ENCODE data around the gene PDE4A.

Gene PDE4A

DNA sequence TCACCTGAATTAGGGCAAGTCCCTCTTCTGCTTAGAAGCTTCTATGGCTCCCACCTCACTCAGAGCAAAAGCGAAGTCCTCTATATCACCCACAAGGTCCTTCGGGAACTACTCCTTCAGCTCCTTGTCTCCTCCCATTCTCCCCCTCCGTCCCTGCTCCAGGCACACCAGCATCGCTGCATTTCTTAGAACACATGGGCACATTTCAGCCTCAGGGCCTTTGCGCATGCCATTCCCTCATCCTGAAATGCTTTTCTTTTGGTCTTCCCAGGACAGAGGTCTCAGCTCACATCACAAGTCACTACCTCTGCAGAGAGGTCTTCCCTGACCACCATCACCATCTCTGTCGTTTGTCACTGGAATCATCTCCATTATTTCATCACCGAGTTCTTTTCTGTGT is 92.9 kb downstream of the PDE4A start:
- Histone ChIP-seq H3K9ac (ENCODE audit: insufficient read length) (no peak overlapping the region), H3K27ac (no peak overlapping the region), H3K9me3 (ENCODE audit: low read depth, low read length) (no peaks in the 10 kb centered on the region), H3K36me3 (ENCODE audit: insufficient read depth, low read length) (no peaks in the 10 kb centered on the region; the same call in 1 of the 2 replicates), H3K4me3 (no peak overlapping the region)
- TF ChIP-seq POLR2AphosphoS5 (IDR thresholded peaks at IDR 0.05; ENCODE audit: borderline replicate concordance, low read depth, low read length) (no peak), FOXP2 (optimal IDR thresholded peaks at IDR 0.05; ENCODE audit: control extremely low read depth, extremely low read length, insufficient read depth) (no peak), EZH2 (IDR thresholded peaks at IDR 0.05) (no peak)
- DNase-seq (ENCODE audit: low read depth, low spot score), result no peak

DNA sequence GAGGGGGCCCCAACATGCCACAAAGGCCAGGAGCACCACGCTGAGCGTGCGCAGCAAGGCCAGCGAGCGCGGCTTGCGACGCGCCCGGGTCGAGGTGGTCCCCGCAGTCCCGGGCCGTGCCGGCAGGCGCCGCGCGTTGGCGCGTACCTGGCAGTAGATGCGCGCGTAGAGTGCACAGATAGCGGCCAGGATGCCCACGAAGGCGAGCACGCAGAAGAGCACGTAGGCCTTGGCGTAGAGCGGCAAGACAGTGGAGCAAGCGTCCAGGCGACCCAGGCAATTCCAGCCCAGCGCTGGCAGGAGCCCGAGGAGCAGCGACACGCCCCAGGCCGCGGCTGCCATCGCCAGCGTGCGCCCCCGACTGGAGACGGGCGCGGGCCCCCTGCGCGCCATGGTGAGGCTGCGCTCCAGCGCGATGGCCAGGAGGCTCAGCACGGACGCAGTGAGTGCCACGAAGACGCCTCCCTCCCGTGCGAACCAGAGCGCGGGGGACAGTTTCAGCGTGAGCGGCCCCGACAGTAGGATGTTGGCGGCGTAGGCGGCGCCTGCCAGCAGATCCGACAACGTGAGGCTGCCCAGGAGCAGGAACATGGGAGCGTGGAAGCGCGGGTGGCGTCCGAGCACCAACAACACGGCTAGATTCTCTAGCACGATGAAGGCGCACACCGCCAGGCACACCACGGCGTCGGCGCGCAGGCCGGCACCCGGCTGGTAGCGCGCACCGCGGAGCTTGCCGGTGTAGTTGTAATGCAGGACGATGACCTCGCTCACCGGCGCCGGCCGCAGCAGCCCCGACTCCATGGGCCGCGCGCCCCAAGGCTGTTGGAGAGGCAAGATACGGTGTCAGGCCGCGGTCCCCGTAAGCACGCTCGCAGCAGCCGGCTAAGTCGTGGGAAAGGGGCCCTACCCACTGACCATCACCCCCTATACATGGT is 94.1 kb downstream of the PDE4A start:
- no peak overlapping the region for H3K9ac ChIP-seq (ENCODE audit: insufficient read length)
- TF ChIP-seq EZH2 (IDR thresholded peaks at IDR 0.05), result no peak
- TF ChIP-seq POLR2AphosphoS5 (IDR thresholded peaks at IDR 0.05; ENCODE audit: borderline replicate concordance, low read depth, low read length), result no peak
- TF ChIP-seq FOXP2 (optimal IDR thresholded peaks at IDR 0.05; ENCODE audit: control extremely low read depth, extremely low read length, insufficient read depth), result no peak
- H3K36me3 ChIP-seq (ENCODE audit: insufficient read depth, low read length), result no peaks in the 10 kb centered on the region; the same call in 1 of the 2 replicates
- no peak for DNase-seq (ENCODE audit: low read depth, low spot score)
- H3K27ac ChIP-seq, result no peak overlapping the region
- H3K9me3 ChIP-seq (ENCODE audit: low read depth, low read length), result no peaks in the 10 kb centered on the region
- no peak overlapping the region for H3K4me3 ChIP-seq

DNA sequence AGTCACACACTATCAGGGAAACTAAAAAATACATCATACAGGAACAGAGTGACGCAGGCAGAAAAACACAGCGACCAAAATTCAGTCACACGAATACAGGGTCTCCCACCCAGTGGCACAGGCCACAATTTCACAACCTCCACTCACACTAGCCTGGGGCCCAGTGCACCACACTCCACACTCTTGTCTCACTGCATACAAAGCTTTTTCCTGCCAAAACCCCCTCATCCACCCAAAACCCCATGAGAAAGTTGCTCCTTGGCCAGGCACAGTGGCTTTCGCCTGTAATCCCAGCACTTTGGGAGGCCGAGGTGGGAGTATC is 95.7 kb downstream of the PDE4A start:
- TF ChIP-seq POLR2AphosphoS5 (IDR thresholded peaks at IDR 0.05; ENCODE audit: borderline replicate concordance, low read depth, low read length) (no peak), FOXP2 (optimal IDR thresholded peaks at IDR 0.05; ENCODE audit: control extremely low read depth, extremely low read length, insufficient read depth) (no peak), EZH2 (IDR thresholded peaks at IDR 0.05) (no peak)
- H3K9me3 ChIP-seq (ENCODE audit: low read depth, low read length), result no peaks in the 10 kb centered on the region
- no peaks in the 10 kb centered on the region; the same call in 1 of the 2 replicates for H3K36me3 ChIP-seq (ENCODE audit: insufficient read depth, low read length)
- DNase-seq (ENCODE audit: low read depth, low spot score), result no peak
- H3K27ac ChIP-seq, result 0 out of 2 replicates have a peak overlapping the region, but pooled peaks have one; percentile 46
- peak overlapping the region; percentile 33 for H3K9ac ChIP-seq (ENCODE audit: insufficient read length)
- H3K4me3 ChIP-seq, result peak overlapping the region; percentile 86

DNA sequence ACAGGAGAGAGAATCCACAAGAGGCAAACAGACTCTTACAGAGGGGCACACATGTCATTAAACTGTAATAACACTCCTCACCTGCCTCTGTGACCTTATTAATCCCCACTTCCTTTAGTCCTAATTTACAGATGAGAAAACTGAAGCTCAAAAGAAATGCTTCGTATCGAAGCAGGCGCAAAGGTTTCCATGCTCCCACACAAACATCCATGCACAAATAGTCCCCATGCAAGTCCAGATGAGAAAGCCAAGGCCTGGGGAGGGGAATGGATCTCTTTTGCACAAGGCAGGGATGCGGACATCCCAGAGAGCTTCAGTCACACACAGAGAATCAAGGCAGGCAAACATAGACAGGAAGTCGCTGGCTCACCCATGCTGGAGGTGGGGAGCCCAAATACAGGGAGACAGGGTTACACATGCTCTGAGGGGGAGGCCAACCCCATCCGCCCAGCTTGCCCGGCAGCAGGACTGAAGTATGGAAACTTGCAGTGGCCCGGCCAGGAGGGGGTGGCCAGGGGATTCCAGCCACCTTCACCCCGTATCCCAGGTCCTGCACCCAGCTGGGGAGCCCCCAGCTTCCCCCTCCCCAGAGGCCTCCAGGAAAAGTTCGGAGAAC is 96.4 kb downstream of the PDE4A start:
- H3K27ac ChIP-seq, result no peak overlapping the region
- H3K9ac ChIP-seq (ENCODE audit: insufficient read length), result peak overlapping the region; percentile 75
- DNase-seq (ENCODE audit: low read depth, low spot score), result no peak
- no peaks in the 10 kb centered on the region for H3K9me3 ChIP-seq (ENCODE audit: low read depth, low read length)
- H3K4me3 ChIP-seq, result peak overlapping the region; percentile 86
- no peaks in the 10 kb centered on the region; the same call in 1 of the 2 replicates for H3K36me3 ChIP-seq (ENCODE audit: insufficient read depth, low read length)
- no peak for TF ChIP-seq EZH2 (IDR thresholded peaks at IDR 0.05)
- no peak for TF ChIP-seq POLR2AphosphoS5 (IDR thresholded peaks at IDR 0.05; ENCODE audit: borderline replicate concordance, low read depth, low read length)
- no peak for TF ChIP-seq FOXP2 (optimal IDR thresholded peaks at IDR 0.05; ENCODE audit: control extremely low read depth, extremely low read length, insufficient read depth)

DNA sequence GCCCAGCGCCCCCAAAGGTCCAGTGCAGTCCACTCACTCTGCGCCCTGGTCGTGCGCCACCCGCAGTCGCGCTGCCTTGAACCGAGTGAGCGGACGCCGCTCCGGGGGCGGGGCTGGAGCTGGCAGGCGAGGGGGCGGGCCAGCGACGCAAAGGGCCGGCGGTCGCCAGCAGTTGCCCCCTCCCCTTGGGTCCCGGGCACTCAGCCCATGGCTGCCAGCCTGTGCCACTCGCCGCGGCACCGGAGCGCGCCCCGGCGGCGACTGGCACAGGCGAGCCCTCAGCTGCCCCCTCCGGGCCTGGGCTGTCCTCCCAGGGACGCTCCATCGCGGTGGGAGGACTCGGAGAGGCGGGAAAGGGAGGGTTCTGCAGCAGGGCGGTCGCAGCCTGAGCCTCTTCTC is 97.0 kb downstream of the PDE4A start, which contains the start of gene S1PR5:
TSS of gene S1PR5 (minus strand) at position 87 of the 399 bp plus-strand sequence. CDS start 2,436 bp downstream, outside the sequence.
- no peaks in the 10 kb centered on the region; the same call in 1 of the 2 replicates for H3K36me3 ChIP-seq (ENCODE audit: insufficient read depth, low read length)
- no peaks in the 10 kb centered on the region for H3K9me3 ChIP-seq (ENCODE audit: low read depth, low read length)
- peak within 1 kb of the TSS; percentile 86 for H3K4me3 ChIP-seq
- no peak for DNase-seq (ENCODE audit: low read depth, low spot score)
- TF ChIP-seq EZH2 (IDR thresholded peaks at IDR 0.05), result no peak
- TF ChIP-seq FOXP2 (optimal IDR thresholded peaks at IDR 0.05; ENCODE audit: control extremely low read depth, extremely low read length, insufficient read depth), result no peak
- no peak for TF ChIP-seq POLR2AphosphoS5 (IDR thresholded peaks at IDR 0.05; ENCODE audit: borderline replicate concordance, low read depth, low read length)
- peak within 1 kb of the TSS; percentile 75 for H3K9ac ChIP-seq (ENCODE audit: insufficient read length)
- 0 out of 2 replicates have a peak within 1 kb of the TSS, but pooled peaks have one; percentile 46 for H3K27ac ChIP-seq

DNA sequence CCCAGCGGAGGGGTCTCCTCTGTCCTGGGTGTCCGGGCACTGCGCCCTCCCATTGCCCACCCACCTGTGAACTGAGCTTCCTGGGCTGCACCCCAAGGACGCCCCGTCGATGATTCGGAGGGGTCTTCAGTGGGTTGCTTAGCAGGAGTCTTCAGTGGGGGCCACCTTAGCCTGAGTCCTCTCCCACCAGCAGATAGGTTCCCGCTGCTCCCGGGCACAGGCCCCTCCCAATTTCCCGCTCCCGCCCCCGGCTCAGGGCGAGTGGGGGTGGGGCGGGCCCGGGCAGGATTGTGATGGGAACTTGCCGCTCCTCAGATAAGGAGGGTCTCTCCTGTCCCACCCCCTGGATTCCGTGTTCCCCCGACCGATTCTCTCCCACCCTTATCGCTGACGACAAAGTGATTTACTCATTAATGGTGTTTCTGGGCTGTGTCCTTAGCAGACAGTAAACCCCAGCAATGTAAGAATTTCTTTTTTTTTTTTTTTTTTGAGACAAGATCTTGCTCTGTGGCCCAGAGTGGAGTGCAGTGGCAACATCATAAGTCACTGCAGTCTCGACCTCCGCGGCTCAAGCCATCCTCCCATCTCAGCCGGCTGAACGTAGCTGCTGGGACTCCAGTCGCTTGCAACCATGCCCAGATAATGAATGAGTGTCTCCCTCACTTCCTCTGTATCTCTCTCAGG is 97.6 kb downstream of the PDE4A start:
- Histone ChIP-seq H3K9me3 (ENCODE audit: low read depth, low read length) (no peaks in the 10 kb centered on the region), H3K36me3 (ENCODE audit: insufficient read depth, low read length) (no peaks in the 10 kb centered on the region; the same call in 1 of the 2 replicates), H3K4me3 (peak overlapping the region; percentile 86), H3K27ac (no peak overlapping the region), H3K9ac (ENCODE audit: insufficient read length) (peak overlapping the region; percentile 75)
- no peak for TF ChIP-seq EZH2 (IDR thresholded peaks at IDR 0.05)
- TF ChIP-seq FOXP2 (optimal IDR thresholded peaks at IDR 0.05; ENCODE audit: control extremely low read depth, extremely low read length, insufficient read depth), result no peak
- TF ChIP-seq POLR2AphosphoS5 (IDR thresholded peaks at IDR 0.05; ENCODE audit: borderline replicate concordance, low read depth, low read length), result no peak
- DNase-seq (ENCODE audit: low read depth, low spot score), result no peak

DNA sequence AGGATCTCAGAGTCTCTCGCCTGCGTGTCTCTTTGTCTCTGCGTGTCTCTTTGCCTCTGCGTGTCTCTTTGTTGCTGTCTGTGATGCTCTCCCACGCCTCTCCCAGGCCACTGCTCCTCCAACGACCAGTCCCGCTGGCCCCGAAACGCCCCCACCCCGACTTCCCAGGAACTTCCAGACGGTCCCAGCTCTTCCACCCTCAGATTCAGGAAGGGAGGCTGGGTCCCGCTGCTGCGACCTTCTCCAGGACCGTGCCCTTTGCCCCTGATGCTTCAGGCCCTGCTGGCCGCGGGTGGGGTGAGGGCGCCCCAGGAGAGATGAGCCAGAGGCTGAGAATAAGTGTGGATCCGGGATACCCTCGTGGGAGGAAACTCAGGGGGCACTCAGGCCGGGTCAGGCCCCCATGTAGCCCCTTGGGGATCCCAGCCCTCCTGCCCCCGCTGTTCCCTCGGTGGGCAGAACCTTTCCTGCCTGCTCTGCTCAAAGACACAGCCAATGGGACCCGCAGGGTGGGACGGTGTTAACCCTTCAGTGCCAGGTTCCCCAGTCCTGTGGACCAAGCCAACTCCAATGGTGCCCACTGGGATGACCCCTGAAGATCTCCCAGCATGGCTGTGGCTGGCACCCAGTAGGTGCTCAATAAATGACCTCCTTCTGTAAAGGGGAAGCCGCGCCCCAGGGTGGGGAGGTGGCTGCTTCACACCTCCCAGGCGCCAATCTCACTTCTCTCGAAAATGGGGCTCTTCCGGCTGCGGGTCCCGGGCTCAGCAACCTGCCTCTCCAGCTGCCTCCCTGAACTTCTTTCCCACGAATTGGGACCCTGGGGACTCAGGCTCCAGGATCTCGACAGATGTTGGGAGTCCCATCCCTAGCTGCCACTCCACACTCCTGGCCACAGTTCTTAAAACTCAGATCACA is 98.4 kb downstream of the PDE4A start:
- no peaks in the 10 kb centered on the region; the same call in 1 of the 2 replicates for H3K36me3 ChIP-seq (ENCODE audit: insufficient read depth, low read length)
- no peak for DNase-seq (ENCODE audit: low read depth, low spot score)
- no peak overlapping the region for H3K9ac ChIP-seq (ENCODE audit: insufficient read length)
- H3K9me3 ChIP-seq (ENCODE audit: low read depth, low read length), result no peaks in the 10 kb centered on the region
- H3K4me3 ChIP-seq, result peak overlapping the region; percentile 86; the same call in 1 of the 2 replicates
- TF ChIP-seq EZH2 (IDR thresholded peaks at IDR 0.05) (no peak), FOXP2 (optimal IDR thresholded peaks at IDR 0.05; ENCODE audit: control extremely low read depth, extremely low read length, insufficient read depth) (no peak), POLR2AphosphoS5 (IDR thresholded peaks at IDR 0.05; ENCODE audit: borderline replicate concordance, low read depth, low read length) (no peak)
- H3K27ac ChIP-seq, result no peak overlapping the region

All from SK-N-MC (cell line).